ENCODE data around the gene COQ4. TPM values are rescaled to one million over a fixed set of nuclear protein-coding genes. Genes with fewer than 3 reads are reported as not detected.
A peak's percentile ranks its signal among the peaks of the same experiment; 100 is the strongest.

The COQ4 gene
- total and polyA plus RNA-seq, 3 donors from 2014 or later = 50.9 to 65.0 (median 54.9) TPM

DNA sequence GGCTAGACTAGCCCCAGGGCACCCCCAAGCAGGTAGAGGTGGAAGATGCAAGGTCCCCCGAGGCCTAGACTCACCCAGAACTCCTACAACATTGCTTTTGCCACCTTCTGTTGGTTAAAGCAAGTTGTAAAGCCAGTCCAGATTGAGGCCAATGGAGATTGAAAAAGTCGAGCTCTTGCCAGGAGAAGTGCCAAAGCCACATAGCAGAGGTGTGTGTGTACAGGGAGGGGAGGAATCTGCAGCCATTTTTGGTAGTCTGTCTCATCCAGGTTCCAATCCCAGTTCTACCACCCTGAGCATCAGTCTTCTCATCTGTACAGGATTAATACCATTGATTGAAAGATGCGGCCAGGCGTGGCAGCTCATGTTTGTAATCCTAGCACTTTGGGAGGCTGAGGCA, 36.2 kb downstream of the COQ4 start:
- intact Hi-C loops (cut with DNase I; ENCODE audit: low total_unique reads) = no loop called here

DNA sequence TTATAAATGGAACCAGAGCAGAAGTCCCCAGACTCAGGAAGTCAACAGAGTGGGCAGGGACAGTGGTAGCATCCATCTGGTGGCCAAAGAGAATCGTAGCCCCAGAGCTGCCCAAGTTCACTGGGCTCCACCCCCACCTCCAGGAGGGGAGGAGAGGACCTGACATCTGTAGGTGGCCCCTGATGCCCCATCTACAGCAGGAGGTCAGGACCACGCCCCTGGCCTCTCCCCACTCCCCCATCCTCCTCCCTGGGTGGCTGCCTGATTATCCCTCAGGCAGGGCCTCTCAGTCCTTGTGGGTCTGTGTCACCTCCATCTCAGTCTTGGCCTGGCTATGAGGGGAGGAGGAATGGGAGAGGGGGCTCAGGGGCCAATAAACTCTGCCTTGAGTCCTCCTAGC, 38.2 kb downstream of the COQ4 start:
- Histone ChIP-seq H3K27ac (no peak overlapping the region), H3K36me3 (ENCODE audit: low read depth, missing control alignments) (no peaks in the 10 kb centered on the region)
- intact Hi-C loops (cut with DNase I; ENCODE audit: low total_unique reads) = no loop called here

More for the DNA sequence above, 36.2 kb downstream of the COQ4 start:
- Histone ChIP-seq H3K36me3 (ENCODE audit: low read depth, missing control alignments) (no peaks in the 10 kb centered on the region), H3K4me3 (no peak overlapping the region), H3K4me1 (peaks cover 4% of the 10 kb centered on the region), H3K9me3 (no peaks in the 10 kb centered on the region), H3K27ac (no peak overlapping the region), H3K27me3 (no peaks in the 10 kb centered on the region)
- DNase-seq = no peak
- TF ChIP-seq, protein P1, sequence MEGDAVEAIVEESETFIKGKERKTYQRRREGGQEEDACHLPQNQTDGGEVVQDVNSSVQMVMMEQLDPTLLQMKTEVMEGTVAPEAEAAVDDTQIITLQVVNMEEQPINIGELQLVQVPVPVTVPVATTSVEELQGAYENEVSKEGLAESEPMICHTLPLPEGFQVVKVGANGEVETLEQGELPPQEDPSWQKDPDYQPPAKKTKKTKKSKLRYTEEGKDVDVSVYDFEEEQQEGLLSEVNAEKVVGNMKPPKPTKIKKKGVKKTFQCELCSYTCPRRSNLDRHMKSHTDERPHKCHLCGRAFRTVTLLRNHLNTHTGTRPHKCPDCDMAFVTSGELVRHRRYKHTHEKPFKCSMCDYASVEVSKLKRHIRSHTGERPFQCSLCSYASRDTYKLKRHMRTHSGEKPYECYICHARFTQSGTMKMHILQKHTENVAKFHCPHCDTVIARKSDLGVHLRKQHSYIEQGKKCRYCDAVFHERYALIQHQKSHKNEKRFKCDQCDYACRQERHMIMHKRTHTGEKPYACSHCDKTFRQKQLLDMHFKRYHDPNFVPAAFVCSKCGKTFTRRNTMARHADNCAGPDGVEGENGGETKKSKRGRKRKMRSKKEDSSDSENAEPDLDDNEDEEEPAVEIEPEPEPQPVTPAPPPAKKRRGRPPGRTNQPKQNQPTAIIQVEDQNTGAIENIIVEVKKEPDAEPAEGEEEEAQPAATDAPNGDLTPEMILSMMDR (IDR thresholded peaks at IDR 0.05) = no peak
- no peak for TF ChIP-seq POLR2A (IDR thresholded peaks at IDR 0.05)
- WGBS, 2 donors = 90 to 92% methylated on average over 4 of the region's 4 CpGs

DNA sequence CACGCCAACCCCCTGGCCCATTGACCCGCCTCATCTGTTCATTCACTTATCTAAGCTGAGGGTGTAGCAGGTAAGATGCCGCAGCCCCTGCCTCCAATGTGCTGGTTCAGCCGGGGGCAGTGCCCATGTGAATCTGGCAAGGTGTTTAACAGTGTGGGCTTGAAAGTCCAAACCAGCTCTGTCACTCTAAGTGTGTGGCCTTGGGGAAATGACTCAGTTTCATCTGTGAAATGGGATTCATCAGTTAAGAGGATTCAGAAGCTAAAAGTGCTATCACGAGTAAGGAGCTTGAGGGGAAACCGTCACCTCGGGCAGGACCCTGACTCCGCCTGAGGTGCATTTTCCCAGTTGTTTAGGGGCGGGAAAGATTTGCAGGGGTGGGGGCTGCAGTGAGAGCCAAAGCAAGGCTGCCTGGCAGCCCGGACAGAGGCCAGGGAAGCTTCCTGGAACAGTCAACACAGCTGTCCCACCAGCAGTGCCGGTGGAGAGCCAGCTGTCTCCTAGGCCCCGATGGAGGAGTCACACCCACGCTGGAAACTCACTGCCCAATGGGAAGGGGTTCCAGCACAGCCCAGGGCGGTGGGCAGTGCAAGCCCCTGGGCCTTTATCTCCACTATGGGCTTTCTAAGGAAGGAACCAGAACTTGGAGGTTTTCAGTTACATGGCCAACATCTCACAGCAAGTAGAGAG, 38.8 kb downstream of the COQ4 start:
- WGBS, 2 donors = 58 to 78% methylated on average over 10 to 14 of the region's 14 CpGs
- Histone ChIP-seq H3K27me3 (no peaks in the 10 kb centered on the region), H3K4me3 (no peak overlapping the region), H3K9me3 (no peaks in the 10 kb centered on the region), H3K4me1 (peaks cover 8% of the 10 kb centered on the region), H3K36me3 (ENCODE audit: low read depth, missing control alignments) (no peaks in the 10 kb centered on the region), H3K27ac (peak overlapping the region in 1 of 2 donors; percentile 29)
- no peak for DNase-seq
- intact Hi-C loops (cut with DNase I; ENCODE audit: low total_unique reads) = no loop called here
- no peak for TF ChIP-seq POLR2A (IDR thresholded peaks at IDR 0.05)
- TF ChIP-seq, protein P1 (IDR thresholded peaks at IDR 0.05) = no peak

More for the DNA sequence above, 38.2 kb downstream of the COQ4 start:
- 40% methylated on average over 1 of the region's 2 CpGs; no CpG with 5 or more reads in 1 of the 2 donors for whole genome bisulfite sequencing, 2 donors
- no peak for TF ChIP-seq POLR2A (IDR thresholded peaks at IDR 0.05)
- TF ChIP-seq, protein P1 (IDR thresholded peaks at IDR 0.05) = no peak
- Histone ChIP-seq H3K4me1 (peaks cover 8% of the 10 kb centered on the region), H3K27me3 (no peaks in the 10 kb centered on the region), H3K4me3 (no peak overlapping the region), H3K9me3 (no peaks in the 10 kb centered on the region)
- DNase-seq = no peak

DNA sequence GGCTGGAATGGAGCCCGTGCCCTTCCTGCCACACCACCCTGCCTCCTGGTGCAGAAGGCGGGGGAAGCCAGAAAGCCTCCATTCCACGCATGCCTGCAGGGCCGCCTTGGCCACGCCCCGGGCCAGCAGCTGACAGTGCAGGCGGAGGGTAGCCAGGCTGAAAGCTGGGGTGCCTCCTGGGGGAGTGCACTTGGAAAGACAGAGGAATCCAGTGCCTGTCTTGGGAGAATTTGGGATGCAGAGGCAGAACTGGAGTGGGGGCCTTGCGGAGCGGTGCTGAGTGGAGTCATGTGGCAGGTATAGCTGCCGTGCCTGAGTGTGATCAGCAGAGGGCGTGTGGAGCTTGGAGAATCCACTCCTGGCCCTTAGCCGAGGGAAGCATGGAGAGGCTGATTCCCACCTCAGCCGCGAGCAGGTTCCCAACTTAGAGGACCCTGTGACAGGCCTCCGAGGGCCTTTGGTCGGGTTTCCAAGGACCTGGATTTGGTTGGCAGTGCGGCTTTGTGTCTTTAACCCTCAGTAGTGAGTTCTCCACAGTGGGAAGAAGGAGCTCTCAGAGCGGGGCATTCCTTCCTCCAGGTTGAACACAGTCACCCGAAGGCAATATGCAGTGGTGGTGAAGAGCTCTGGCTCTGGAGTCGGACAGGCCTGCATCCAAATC, 39.5 kb downstream of the COQ4 start:
- Histone ChIP-seq H3K27me3 (no peaks in the 10 kb centered on the region), H3K4me1 (peaks cover 8% of the 10 kb centered on the region), H3K36me3 (ENCODE audit: low read depth, missing control alignments) (no peaks in the 10 kb centered on the region), H3K4me3 (peak overlapping the region in 1 of 2 donors; percentile 11), H3K27ac (peak overlapping the region in 1 of 2 donors; percentile 29), H3K9me3 (no peaks in the 10 kb centered on the region)
- peak; percentile 92 for DNase-seq
- intact Hi-C loops (cut with DNase I; ENCODE audit: low total_unique reads) = no loop called here
- WGBS, 2 donors = 25 to 68% methylated on average over 3 to 14 of the region's 20 CpGs
- TF ChIP-seq, protein P1 (IDR thresholded peaks at IDR 0.05) = peak; percentile 66 to 81 (median 69)
- no peak for TF ChIP-seq POLR2A (IDR thresholded peaks at IDR 0.05)
